ENCODE measurements around the gene PRLR.

Gene PRLR

DNA sequence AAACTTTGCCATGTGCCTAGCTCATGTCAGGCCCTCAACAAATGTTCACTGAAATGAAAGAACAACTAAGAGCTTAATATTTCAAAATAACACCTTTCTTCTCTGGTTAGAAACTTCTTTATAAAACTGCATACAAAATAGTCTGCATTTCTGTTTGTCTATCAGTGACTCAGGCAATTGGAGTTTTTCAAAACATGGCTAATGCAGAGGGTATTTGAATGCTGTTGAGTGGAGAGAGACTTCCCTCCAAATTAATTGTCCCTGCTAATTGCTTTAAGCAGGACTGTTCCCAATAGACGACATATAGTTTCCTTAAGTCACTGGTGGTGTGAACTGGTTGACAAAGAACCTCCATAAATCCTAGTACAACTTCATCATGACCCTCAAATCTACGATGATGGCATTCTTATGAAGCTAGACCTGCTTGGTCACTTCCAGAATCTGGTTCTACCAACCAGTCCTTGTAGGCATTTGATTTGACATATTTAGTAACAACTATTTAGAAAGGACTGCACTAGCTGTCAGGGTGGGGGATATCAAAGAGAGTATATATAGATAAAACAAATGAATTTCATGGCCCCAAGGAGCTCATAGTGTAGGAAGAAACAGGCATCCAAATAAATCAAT lies 84.5 kb downstream of the PRLR start:
- peaks cover 22% of the 10 kb centered on the region for H3K27me3 Mint-ChIP-seq
- H3K27ac Mint-ChIP-seq = no peak overlapping the region
- H3K9me3 Mint-ChIP-seq = no peaks in the 10 kb centered on the region
- H3K4me3 Mint-ChIP-seq = no peak overlapping the region
- H3K36me3 Mint-ChIP-seq (ENCODE audit: low read depth) = no peaks in the 10 kb centered on the region
- no peaks in the 10 kb centered on the region for H3K4me1 Mint-ChIP-seq (ENCODE audit: low read depth)

DNA sequence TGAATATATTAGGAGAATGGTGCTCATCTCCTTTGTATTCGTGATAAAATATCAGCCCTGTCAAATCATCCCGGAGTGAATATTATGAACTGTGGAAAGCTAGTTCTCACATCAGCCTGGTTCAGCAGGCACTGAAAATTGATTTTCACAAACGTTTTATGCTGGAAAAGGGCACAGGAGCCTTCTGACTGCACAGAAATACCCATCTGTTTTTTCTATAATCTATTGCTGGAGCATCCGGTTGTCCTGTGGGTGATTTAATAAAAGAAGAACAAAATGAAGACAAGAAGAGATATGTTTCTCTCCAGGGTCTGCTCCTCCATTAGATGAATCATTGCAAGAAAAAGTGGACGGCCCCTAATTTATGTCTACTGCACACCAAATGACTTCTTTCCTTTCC lies 85.3 kb downstream of the PRLR start:
- Mint-ChIP-seq H3K27me3 (peaks cover 22% of the 10 kb centered on the region), H3K4me1 (ENCODE audit: low read depth) (no peaks in the 10 kb centered on the region), H3K4me3 (no peak overlapping the region), H3K27ac (no peak overlapping the region), H3K36me3 (ENCODE audit: low read depth) (no peaks in the 10 kb centered on the region), H3K9me3 (no peaks in the 10 kb centered on the region)

DNA sequence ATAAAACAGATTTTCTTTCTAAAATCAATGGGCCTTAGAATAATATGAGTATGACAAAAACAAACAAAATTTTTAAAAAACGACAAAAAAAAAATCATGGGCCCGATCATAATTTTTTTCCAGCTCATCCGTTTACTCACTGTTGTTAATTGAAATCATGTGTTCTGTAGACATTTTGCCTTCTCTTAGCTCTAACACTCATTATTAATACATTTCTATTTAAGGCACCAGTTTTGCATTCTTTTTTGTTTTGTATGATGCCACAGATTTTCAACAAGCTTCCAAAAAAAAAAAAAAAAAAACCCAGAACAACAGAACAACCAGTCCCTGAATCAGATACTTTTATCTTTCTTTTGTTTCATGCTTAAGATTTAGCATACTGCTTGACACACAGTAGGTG lies 86.4 kb downstream of the PRLR start:
- Mint-ChIP-seq H3K27me3 (peaks cover 22% of the 10 kb centered on the region), H3K4me3 (no peak overlapping the region), H3K4me1 (ENCODE audit: low read depth) (no peaks in the 10 kb centered on the region), H3K27ac (no peak overlapping the region), H3K9me3 (no peaks in the 10 kb centered on the region), H3K36me3 (ENCODE audit: low read depth) (no peaks in the 10 kb centered on the region)

DNA sequence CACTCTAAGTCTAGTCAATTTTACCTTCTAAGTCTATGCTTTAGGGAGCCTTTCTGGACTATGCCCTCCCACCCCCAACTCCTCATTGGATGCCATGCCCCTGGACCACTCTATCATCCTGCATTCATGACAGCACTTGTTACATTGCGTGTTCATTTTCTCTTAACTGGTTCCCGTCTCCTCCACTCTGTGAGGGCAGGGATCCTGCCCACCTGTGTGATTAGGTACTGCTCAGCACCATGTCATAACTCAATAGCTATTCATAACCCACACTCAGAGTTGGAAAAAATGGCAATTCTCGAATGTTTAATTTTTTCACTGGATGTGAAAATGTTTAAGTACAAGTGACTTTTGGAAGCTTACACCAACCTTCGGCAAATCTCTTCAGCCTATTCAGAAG lies 88.5 kb downstream of the PRLR start:
- Mint-ChIP-seq H3K27me3 (peaks cover 30% of the 10 kb centered on the region), H3K4me1 (ENCODE audit: low read depth) (no peaks in the 10 kb centered on the region), H3K4me3 (no peak overlapping the region), H3K27ac (no peak overlapping the region), H3K36me3 (ENCODE audit: low read depth) (no peaks in the 10 kb centered on the region), H3K9me3 (no peaks in the 10 kb centered on the region)

DNA sequence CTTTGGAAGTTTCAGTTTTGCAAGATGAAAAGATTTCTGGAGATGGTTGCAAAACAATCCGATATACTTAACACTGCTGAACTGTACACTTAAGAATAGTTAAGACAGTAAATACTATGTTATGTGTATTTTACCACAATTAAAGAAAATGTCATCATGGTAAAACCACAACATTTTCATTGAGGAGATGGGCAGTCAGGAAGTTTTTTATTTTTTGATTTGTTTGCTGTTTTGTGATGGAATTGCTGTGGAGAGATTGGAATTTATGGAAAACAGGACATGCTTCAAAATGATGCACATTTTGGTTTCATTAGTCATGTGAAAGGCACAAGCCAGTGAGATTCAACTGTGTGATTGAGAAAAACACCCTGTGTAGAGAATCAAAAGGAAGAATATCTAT lies 92.1 kb downstream of the PRLR start:
- Mint-ChIP-seq H3K4me1 (ENCODE audit: low read depth) (peaks cover 8% of the 10 kb centered on the region), H3K9me3 (no peaks in the 10 kb centered on the region), H3K36me3 (ENCODE audit: low read depth) (no peaks in the 10 kb centered on the region), H3K4me3 (no peak overlapping the region), H3K27ac (no peak overlapping the region), H3K27me3 (peaks cover 34% of the 10 kb centered on the region)

DNA sequence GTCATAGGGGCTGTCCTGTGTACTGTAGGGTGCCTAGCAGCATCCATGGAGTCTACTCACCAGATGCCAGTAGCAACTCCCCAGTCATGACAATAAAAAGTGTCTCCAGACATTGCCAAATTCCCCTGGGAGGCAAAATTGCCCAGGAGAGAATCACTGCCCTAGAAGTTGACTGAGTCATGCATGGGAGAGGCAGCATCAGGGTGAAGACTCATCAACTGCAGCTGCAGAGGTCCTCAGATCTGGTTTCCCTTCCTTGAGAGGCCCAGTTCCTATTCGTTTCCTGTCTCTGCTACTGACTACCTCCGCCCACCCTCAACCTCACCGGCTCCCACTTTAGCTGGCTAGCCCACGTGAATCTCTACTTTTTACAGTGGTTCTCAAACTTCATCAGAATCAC lies 93.9 kb downstream of the PRLR start:
- H3K27ac Mint-ChIP-seq = no peak overlapping the region
- H3K9me3 Mint-ChIP-seq = no peaks in the 10 kb centered on the region
- H3K4me1 Mint-ChIP-seq (ENCODE audit: low read depth) = peaks cover 8% of the 10 kb centered on the region
- no peaks in the 10 kb centered on the region for H3K36me3 Mint-ChIP-seq (ENCODE audit: low read depth)
- H3K4me3 Mint-ChIP-seq = no peak overlapping the region
- H3K27me3 Mint-ChIP-seq = peaks cover 38% of the 10 kb centered on the region

DNA sequence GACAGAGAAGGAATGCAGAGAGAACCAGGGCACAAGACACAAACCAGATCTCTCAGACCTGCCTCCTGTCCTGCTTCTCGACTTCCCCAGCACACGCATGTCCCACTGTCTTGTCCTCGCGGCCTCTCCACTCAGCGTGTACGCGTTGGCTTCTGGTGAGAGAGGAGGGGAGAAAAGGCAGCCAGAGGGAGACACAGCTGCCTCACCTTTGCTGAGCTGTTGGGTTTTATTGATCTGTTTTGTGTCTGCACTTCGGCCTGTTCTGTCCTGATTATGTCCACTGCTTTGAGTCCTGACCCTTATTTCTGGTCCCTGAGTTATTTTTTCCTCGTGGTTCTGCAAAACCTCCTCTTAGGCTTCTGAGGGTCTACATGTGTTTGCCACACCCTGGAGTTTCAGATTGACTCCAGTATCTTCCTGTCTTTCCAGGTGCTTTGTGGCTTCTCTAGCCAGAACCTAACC lies 95.0 kb downstream of the PRLR start:
- Mint-ChIP-seq H3K4me3 (no peak overlapping the region), H3K4me1 (ENCODE audit: low read depth) (peaks cover 12% of the 10 kb centered on the region), H3K27ac (no peak overlapping the region), H3K36me3 (ENCODE audit: low read depth) (no peaks in the 10 kb centered on the region), H3K27me3 (peaks cover 47% of the 10 kb centered on the region), H3K9me3 (no peaks in the 10 kb centered on the region)

DNA sequence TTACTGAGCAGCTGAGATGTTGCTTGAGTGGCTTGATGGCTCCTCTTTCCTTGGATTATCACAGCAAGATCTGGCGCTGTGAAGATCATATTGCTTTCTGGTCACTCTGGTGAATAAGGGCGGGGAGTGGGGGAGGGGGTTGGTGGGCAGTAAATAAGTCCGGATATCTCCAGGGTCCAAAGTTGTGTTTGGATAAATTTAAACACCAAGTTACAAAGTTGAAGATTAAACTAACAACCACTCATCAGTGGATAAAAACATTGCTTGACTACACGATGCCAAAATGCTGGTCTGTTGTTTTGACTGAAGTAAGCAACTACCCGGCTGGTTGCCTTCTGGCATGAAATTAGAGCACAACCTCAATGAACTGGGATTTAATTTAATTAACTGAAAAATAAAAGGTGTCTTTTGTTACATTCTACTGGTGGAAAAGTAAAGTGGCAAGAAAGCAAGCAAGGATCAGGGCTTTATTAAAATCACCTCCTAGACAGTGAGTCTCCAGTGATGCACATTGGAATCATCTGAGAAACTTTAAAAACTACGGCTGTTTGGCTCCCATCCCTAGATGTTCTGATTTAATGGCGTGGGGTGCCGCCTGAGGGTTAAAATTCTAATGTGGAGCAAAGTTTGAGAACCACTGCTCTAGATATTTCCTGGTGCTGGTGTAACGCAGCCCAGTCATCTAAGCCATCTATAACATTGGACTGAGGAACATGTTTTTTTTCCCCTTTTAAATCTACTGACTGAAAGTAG lies 95.8 kb downstream of the PRLR start:
- H3K4me1 Mint-ChIP-seq (ENCODE audit: low read depth) = peaks cover 20% of the 10 kb centered on the region
- no peak overlapping the region for H3K27ac Mint-ChIP-seq
- peaks cover 53% of the 10 kb centered on the region for H3K27me3 Mint-ChIP-seq

DNA sequence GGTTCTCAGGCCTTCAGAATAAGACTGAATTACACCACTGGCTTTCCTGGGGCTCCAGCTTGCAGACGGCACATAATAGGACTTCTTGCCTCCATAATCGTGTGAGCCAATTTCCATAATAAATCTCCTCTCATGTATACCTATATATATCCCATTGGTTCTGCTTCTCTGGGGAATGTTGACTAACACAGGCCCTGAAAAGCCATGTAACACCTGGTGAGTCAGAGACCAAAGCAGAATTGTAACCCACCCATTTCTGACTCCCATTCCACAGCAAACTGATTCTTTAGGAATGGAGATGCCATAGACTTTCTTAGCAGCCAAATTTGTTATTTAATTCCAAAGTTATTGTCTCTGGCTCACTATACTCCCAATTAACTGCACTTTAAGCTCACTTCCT lies 97.1 kb downstream of the PRLR start:
- H3K27ac Mint-ChIP-seq = no peak overlapping the region

More for the DNA sequence above, 95.8 kb downstream of the PRLR start:
- Mint-ChIP-seq H3K36me3 (ENCODE audit: low read depth) (no peaks in the 10 kb centered on the region), H3K4me3 (no peak overlapping the region), H3K9me3 (no peaks in the 10 kb centered on the region)

DNA sequence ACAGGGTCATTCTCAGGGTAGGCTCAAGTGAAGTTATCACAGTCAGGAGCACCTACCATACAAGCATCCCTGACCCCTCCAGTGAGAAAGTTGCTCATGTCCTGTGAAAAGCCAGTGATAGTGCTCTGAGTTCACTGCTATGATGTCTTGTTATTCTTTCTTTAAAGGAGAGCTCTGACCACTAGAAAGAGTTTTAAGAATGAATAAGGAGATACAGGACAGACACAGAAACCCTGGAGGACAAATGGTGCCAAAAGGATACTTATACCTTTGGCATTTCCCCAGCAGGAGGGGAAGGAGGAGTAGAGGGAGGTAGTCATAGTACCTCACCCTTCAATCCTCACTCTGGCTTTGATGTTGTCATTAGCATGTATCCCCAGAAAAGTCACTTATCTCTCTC lies 98.6 kb downstream of the PRLR start:
- no peaks in the 10 kb centered on the region for H3K9me3 Mint-ChIP-seq
- H3K27me3 Mint-ChIP-seq = peaks cover 60% of the 10 kb centered on the region
- no peak overlapping the region for H3K4me3 Mint-ChIP-seq
- no peak overlapping the region for H3K27ac Mint-ChIP-seq
- peaks cover 29% of the 10 kb centered on the region for H3K4me1 Mint-ChIP-seq (ENCODE audit: low read depth)
- H3K36me3 Mint-ChIP-seq (ENCODE audit: low read depth) = no peaks in the 10 kb centered on the region

More for the DNA sequence above, 97.1 kb downstream of the PRLR start:
- peaks cover 29% of the 10 kb centered on the region for H3K4me1 Mint-ChIP-seq (ENCODE audit: low read depth)
- H3K27me3 Mint-ChIP-seq = peaks cover 60% of the 10 kb centered on the region
- H3K36me3 Mint-ChIP-seq (ENCODE audit: low read depth) = no peaks in the 10 kb centered on the region
- H3K4me3 Mint-ChIP-seq = no peak overlapping the region
- no peaks in the 10 kb centered on the region for H3K9me3 Mint-ChIP-seq

DNA sequence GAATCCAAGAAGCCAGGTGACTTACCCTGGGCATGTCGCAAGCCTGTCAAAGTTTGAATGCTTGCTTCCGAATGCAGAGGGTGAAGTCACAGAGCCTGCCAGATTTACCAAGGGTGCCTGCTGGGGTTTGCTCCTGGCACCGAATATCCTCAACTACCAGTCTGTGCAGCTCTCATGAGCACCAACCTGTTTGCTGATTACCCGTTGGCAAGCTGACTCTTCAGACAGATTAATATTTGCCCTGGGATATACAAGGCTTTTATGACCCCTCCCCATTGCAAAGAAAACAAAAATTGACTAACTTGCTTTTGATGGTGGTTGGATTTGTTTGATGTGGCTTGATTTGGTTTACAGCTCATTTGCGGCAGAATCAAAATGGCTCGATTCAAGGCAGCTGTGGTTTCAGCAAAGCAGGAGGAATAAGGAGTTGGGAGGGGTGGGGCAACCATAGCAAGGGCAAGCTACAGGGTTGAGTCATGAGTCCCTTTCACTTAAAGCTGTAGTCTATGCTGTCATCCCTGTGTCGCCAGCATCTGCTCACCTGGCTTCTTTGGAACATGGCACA lies 100.3 kb downstream of the PRLR start:
- Mint-ChIP-seq H3K27me3 (peaks cover 59% of the 10 kb centered on the region), H3K9me3 (no peaks in the 10 kb centered on the region), H3K27ac (peak overlapping the region; percentile 72), H3K4me3 (no peak overlapping the region), H3K4me1 (ENCODE audit: low read depth) (peaks cover 21% of the 10 kb centered on the region), H3K36me3 (ENCODE audit: low read depth) (no peaks in the 10 kb centered on the region)

DNA sequence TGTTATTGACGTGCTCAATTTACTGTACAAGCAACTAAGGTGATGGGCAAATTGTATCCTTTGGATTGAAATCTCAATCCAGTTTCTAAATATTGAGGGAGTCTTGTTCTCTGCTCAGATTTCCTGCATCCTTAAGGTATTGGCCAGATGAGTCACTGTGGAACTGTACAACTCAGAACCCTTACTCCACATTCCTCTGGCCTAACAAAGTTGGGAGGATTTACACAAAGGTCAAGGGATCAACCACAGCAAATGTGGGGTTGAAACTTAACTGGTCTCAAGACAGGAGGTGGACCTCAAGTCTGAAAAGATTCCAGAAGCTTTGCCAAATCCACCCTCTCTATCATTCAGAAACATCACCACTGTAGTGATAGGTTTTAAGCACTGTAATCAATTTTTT lies 101.0 kb downstream of the PRLR start:
- H3K4me3 Mint-ChIP-seq = no peak overlapping the region
- peaks cover 21% of the 10 kb centered on the region for H3K4me1 Mint-ChIP-seq (ENCODE audit: low read depth)
- H3K27ac Mint-ChIP-seq = no peak overlapping the region
- no peaks in the 10 kb centered on the region for H3K9me3 Mint-ChIP-seq
- no peaks in the 10 kb centered on the region for H3K36me3 Mint-ChIP-seq (ENCODE audit: low read depth)
- peaks cover 59% of the 10 kb centered on the region for H3K27me3 Mint-ChIP-seq

DNA sequence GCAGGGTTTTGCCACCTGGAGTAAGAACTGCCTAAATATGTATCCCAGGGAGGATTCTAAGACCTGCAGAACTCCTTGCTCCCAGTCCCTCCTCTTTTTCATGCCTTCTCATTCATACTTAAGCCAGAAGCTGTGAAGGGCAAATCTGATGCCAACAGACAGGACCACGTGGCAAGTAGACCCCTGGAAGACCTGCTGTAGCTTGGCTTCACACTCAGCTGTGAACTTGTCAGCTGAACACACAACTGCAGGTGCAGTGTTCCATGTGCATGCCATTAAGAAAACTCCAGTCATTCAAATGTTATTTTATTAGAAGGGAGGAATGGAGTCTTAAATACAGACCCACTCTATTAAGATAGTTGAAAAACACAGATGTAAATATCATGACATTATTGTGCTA lies 103.3 kb downstream of the PRLR start:
- H3K27ac Mint-ChIP-seq = no peak overlapping the region
- H3K4me1 Mint-ChIP-seq (ENCODE audit: low read depth) = peaks cover 21% of the 10 kb centered on the region
- peaks cover 43% of the 10 kb centered on the region for H3K27me3 Mint-ChIP-seq
- no peaks in the 10 kb centered on the region for H3K9me3 Mint-ChIP-seq
- H3K36me3 Mint-ChIP-seq (ENCODE audit: low read depth) = no peaks in the 10 kb centered on the region
- H3K4me3 Mint-ChIP-seq = no peak overlapping the region

DNA sequence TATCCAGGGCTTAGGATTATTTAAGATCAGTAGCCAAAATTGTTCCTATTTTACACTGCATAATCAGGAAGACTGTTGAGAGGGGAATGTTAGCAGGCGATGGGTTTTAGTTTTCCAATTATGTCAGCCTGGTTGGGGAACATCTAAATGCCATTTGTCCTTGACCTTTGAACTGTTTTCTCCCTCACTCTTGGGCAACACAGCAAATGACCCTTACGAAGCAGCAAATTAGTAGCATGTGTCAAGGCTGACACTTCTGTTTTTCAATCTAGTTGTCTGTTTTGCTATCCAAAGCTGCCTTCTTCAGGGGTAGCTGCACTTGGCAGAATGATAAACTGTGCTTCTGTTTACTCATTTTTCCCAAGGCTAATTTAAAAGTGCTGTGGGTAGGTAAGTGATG lies 104.5 kb downstream of the PRLR start:
- Mint-ChIP-seq H3K4me1 (ENCODE audit: low read depth) (peaks cover 21% of the 10 kb centered on the region), H3K9me3 (no peaks in the 10 kb centered on the region), H3K36me3 (ENCODE audit: low read depth) (no peaks in the 10 kb centered on the region), H3K27me3 (peaks cover 35% of the 10 kb centered on the region), H3K27ac (no peak overlapping the region), H3K4me3 (no peak overlapping the region)

DNA sequence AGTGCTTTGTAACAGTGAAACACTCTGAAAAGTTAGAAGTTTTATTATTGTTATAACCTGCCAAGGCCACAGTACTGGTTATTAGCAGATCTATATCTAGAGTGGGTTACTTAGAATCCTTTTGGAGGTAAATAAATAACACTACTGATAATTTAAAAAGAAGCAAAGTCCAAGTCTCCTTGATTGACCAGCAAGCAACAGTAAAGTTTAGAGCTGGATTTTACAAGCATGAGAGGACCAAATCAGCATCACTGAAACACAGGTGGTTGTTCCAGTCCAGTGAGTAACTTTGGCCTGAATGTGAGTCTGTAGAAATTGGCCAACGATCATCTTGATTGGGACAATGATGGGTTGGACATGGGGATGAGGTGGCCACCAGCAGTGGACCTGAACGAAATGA lies 105.4 kb downstream of the PRLR start:
- Mint-ChIP-seq H3K27ac (no peak overlapping the region), H3K4me3 (no peak overlapping the region), H3K27me3 (peaks cover 31% of the 10 kb centered on the region), H3K9me3 (no peaks in the 10 kb centered on the region), H3K4me1 (ENCODE audit: low read depth) (peaks cover 13% of the 10 kb centered on the region), H3K36me3 (ENCODE audit: low read depth) (no peaks in the 10 kb centered on the region)

All from stimulated activated naive CD8-positive, alpha-beta T cell treated with anti-CD3 and anti-CD28 coated beads, Interleukin-15, Interleukin-2, amounts not matched to agents 100 ng/mL and 50 ng/mL, for 24 hours (primary cell).